Parathyroid adenoma (tissue), 2 donors: Measurements from ENCODE around the gene KIR3DL2.
"Not testable (repeated sequence)": the region's sequence is repeated elsewhere in the genome, so short reads cannot be mapped to it uniquely, and the experiment has no call there.

Experiments used
- H2AFZ ChIP-seq: fragments of 300-600 bp; sonication (generic); one replicate; pipeline ENCODE4 v1.7.0; 2017; ENCODE audit warnings: antibody characterized with exemption, mild to moderate bottlenecking
- H3K27ac ChIP-seq: fragments of 300-600 bp; sonication (generic); one replicate; pipeline ENCODE4 v1.7.0; 2017
- H3K27me3 ChIP-seq: fragments of 300-600 bp; sonication (generic); one replicate; pipeline ENCODE4 v1.7.0; 2017; ENCODE audit warnings: low read length; ENCODE audit not compliant: control insufficient read depth, insufficient read depth
- H3K36me3 ChIP-seq: fragments of 300-600 bp; sonication (generic); one replicate; pipeline ENCODE4 v1.7.0; 2017; ENCODE audit warnings: low read length; ENCODE audit not compliant: control insufficient read depth, insufficient read depth
- H3K4me1 ChIP-seq: fragments of 300-600 bp; sonication (generic); one replicate; pipeline ENCODE4 v1.7.0; 2017; ENCODE audit warnings: control low read depth
- H3K4me2 ChIP-seq: fragments of 300-600 bp; sonication (generic); one replicate; pipeline ENCODE4 v1.7.0; 2017; ENCODE audit warnings: low read length
- H3K4me3 ChIP-seq: fragments of 300-600 bp; sonication (generic); one replicate; pipeline ENCODE4 v1.7.0; 2017; ENCODE audit warnings: low read depth, low read length
- H3K79me2 ChIP-seq: fragments of 300-600 bp; sonication (generic); one replicate; pipeline ENCODE4 v1.7.0; 2017; ENCODE audit warnings: control low read depth
- H3K9ac ChIP-seq: fragments of 300-600 bp; sonication (generic); one replicate; pipeline ENCODE4 v1.7.0; 2017; ENCODE audit warnings: mild to moderate bottlenecking
- H3K9me3 ChIP-seq: fragments of 300-600 bp; sonication (generic); one replicate; pipeline ENCODE4 v1.7.0; 2017; ENCODE audit warnings: low read length; ENCODE audit not compliant: control insufficient read depth
- CTCF ChIP-seq: fragments of 300-600 bp; sonication (generic); IDR thresholded peaks from one replicate; pipeline ENCODE4 v1.7.0; 2017; ENCODE audit warnings: antibody characterized with exemption, mild to moderate bottlenecking
- donor health status: primary hyperparathyroidism.

KIR3DL2 gene

DNA sequence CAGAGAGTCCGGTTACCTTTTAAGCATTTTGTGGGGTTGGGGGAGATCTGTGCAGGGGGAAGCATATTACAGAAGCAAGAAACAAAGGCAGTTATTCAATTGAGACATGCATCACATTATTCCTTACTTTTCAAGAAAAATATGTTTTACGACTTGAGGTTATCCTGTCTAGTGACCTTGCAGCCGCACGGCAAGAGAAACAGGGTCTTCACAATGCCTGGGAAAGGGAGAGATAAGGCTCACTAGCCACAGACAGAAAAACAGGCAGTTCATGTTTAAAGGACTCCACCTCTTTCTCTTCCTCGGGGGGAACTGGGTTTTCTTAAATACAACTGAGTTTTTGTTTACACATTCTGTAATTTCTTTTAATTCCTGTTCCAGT lies 55.2 kb downstream of the KIR3DL2 start:
- no peaks in the 10 kb centered on the region for H3K4me1 ChIP-seq
- no peaks in the 10 kb centered on the region for H3K79me2 ChIP-seq
- H3K36me3 ChIP-seq = no peaks in the 10 kb centered on the region
- H3K9me3 ChIP-seq = no peaks in the 10 kb centered on the region
- no peak overlapping the region for H3K9ac ChIP-seq
- no peak overlapping the region for H3K27ac ChIP-seq
- no peak overlapping the region for H3K4me3 ChIP-seq
- no peak overlapping the region for H2AFZ ChIP-seq
- H3K27me3 ChIP-seq = no peaks in the 10 kb centered on the region
- no peak for TF ChIP-seq CTCF
- H3K4me2 ChIP-seq = no peak overlapping the region

DNA sequence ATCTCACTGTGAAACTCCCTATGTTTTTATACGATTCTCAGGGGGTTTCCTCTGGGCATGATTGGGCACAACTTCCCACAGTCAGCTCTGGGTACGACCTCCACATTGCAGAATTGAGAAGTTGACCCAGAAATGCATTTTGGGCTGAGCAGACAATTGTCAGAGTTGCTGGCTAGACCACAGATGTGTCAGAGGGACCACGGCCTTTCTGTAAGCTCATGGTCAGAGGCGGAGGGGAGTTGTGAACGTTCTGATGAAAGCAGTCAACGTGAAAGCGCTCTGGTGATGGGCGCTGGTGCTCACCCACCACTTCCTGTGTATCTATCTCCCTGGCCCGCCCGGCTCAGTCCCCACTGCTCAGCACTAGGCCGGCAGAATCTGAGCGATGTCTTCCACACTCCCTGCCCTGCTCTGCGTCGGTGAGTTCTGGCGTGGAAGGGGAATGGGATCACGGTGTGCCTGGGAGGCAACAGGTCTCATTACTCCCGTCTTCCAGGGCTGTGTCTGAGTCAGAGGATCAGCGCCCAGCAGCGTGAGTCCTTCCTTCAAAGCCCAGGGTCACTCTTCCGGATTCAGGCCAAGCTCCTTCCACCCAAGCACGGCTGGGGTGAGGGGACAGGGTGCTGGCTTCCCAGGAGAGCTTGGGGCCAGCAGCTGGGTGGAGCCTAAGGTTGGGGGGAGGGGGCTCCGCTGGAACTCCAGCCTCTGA lies 55.7 kb downstream of the KIR3DL2 start, which contains the start of gene NCR1:
TSS of gene NCR1 (plus strand) at position 346 of the 709 bp plus-strand sequence. CDS start at position 386, 40 bp downstream.
- H3K36me3 ChIP-seq = no peaks in the 10 kb centered on the region
- no peaks in the 10 kb centered on the region for H3K9me3 ChIP-seq
- no peak within 1 kb of the TSS for H3K4me3 ChIP-seq
- no peaks in the 10 kb centered on the region for H3K27me3 ChIP-seq
- no peak within 1 kb of the TSS for H3K9ac ChIP-seq
- H3K79me2 ChIP-seq = no peaks in the 10 kb centered on the region
- H3K4me1 ChIP-seq = no peaks in the 10 kb centered on the region
- TF ChIP-seq CTCF = no peak
- H3K27ac ChIP-seq = no peak within 1 kb of the TSS
- no peak within 1 kb of the TSS for H3K4me2 ChIP-seq
- H2AFZ ChIP-seq = no peak within 1 kb of the TSS

DNA sequence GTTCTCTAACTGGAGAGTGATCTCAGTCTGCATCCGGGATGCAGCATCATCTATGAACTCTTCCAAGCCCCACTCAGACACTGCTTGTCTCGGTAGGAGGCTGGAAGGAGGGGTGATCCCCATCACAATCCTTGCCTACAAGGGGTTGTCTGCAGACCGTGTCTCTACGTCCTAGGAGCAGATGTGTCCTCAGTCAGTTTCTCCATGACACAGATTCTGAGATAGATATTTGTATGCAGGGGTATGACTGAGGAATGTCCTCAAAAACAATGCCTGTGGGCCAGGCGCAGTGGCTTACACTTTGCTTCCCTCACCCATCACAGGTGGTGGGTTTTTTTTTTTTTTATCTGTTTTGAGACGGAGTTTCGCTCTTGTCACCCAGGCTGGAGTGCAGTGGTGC lies 56.6 kb downstream of the KIR3DL2 start:
- no peaks in the 10 kb centered on the region for H3K9me3 ChIP-seq
- H3K27me3 ChIP-seq = no peaks in the 10 kb centered on the region
- H3K4me1 ChIP-seq = no peaks in the 10 kb centered on the region
- no peak overlapping the region for H2AFZ ChIP-seq
- no peak overlapping the region for H3K4me2 ChIP-seq
- no peak for TF ChIP-seq CTCF
- no peak overlapping the region for H3K9ac ChIP-seq
- no peak overlapping the region for H3K27ac ChIP-seq
- no peak overlapping the region for H3K4me3 ChIP-seq
- no peaks in the 10 kb centered on the region for H3K79me2 ChIP-seq
- H3K36me3 ChIP-seq = no peaks in the 10 kb centered on the region

- H3K4me3 ChIP-seq, H3K36me3 ChIP-seq, H3K4me1 ChIP-seq, H3K9ac ChIP-seq, H3K4me2 ChIP-seq, H3K9me3 ChIP-seq, H3K27me3 ChIP-seq, H2AFZ ChIP-seq, H3K79me2 ChIP-seq, H3K27ac ChIP-seq: not testable (repeated sequence)
These were observed 57.7 kb downstream of the KIR3DL2 start for GRCh38 chr19:54907899-54908298.
